Measurements from ENCODE around the gene H3-3A. TPM values are rescaled to one million over a fixed set of nuclear protein-coding genes. Genes with fewer than 3 reads are reported as not detected.

Gene H3-3A
- total RNA-seq, 2 experiments from 2014 or later: 342 to 363 TPM

DNA sequence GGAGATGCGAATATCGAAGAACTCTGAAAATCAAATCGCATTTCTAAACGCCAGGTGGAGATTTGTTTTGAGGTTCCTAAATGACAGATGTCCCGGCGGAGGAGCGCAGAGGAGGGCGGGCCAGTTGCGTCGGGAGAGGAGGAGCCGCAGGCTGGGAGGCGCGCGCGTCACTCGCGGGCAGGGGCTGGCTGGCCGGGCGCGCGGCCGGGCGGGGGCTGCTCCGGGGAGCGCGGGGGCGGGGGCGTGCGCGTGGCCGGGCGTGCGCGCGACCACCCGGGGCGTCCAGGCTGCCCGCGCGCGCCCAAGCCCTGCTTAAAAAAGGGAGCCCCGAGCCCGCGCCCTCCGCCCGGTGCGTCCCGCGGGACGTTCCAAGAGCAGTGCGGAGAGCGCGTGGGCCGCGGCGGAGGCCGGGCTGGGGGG lies 47.3 kb downstream of the H3-3A start:
- peak overlapping the region; percentile 83 for H3K27ac Mint-ChIP-seq
- H3K9me3 Mint-ChIP-seq: no peaks in the 10 kb centered on the region
- H3K4me1 Mint-ChIP-seq: peaks cover 22% of the 10 kb centered on the region
- peak; percentile 91 for DNase-seq
- H3K36me3 Mint-ChIP-seq: no peaks in the 10 kb centered on the region
- H3K27me3 Mint-ChIP-seq: no peaks in the 10 kb centered on the region
- H3K4me3 Mint-ChIP-seq: peak overlapping the region; percentile 86

DNA sequence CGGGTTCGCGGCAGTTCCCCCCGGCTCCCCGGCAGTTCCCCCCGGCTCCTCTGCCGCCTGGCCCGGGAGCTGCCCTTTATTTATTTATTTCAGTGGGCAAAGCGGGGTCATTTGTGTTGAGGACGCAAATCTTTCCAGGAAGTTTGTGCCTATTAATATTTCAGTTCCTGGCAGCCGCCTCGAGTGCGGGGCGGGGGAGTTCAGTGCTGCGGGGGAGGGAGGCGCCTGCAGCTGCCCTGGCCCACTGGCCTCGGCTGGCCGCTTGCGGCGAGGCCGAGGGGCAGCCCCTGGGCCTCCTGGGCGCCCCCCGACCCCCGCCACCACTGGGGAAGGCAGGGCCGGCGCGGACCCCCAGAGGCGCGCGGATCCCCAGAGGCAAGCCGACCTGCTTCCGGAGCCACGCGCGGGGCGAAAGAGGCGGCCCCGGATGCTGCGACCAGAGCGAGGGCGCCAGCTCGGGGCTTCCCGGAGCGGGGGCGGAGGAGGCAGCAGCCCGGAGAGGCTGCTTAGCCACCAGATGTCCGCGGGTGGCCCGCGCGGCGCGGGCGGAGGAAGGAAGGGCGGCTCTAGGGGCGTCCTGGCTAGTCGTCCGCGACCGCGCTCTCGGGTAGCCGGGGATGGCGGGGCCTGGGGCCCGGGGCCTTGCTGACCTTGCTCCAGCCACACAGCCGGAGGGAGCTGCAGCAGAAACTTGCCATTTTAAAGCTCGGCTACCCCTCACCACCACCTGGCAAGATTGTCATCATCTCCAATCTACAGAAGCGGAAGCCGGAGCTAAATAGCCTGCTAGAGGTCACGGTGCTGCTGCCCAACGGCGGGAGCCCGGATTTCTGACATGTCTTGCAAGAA lies 48.0 kb downstream of the H3-3A start:
- no peaks in the 10 kb centered on the region for H3K9me3 Mint-ChIP-seq
- H3K4me1 Mint-ChIP-seq: peaks cover 22% of the 10 kb centered on the region
- peak; percentile 86 for DNase-seq
- peak overlapping the region; percentile 74 for H3K27ac Mint-ChIP-seq
- no peaks in the 10 kb centered on the region for H3K27me3 Mint-ChIP-seq
- peak overlapping the region; percentile 75 for H3K4me3 Mint-ChIP-seq
- no peaks in the 10 kb centered on the region for H3K36me3 Mint-ChIP-seq

DNA sequence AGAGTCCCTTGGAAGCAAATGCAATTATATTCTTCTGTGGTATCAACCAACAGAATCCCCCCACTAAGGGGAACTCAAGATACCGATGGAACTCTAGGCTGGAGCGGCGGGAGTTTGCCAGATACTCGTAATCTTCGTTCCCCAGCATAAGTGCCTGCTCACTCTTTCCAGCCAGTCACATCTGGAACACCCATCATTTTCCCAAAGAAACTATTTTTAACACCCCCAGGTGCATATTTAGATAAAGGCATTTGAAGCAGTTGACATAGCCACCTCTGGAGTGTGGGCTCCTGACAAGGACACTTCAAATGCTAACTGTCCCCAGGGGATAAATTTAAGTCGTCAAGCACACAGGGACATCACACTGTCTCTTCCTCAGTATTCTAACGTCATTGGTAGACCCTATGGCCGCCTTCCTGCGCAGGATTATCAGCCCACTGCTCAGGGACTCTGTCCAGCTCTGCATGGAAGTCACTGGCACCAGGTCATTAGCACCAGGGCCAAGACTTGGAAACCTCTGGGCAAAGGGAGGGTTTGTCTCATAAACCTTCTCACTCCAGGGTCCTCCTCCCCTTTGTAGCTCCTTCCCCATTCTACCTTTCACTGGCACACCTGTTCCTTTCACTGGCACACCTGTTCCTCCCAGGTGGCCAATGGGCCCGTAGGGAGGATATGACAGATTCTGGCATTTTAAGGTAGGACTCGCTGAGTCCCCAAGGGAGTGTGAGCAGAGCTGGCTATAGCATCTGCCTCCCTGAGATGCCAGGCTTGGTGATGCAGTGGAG lies 48.8 kb downstream of the H3-3A start:
- H3K27me3 Mint-ChIP-seq: no peaks in the 10 kb centered on the region

DNA sequence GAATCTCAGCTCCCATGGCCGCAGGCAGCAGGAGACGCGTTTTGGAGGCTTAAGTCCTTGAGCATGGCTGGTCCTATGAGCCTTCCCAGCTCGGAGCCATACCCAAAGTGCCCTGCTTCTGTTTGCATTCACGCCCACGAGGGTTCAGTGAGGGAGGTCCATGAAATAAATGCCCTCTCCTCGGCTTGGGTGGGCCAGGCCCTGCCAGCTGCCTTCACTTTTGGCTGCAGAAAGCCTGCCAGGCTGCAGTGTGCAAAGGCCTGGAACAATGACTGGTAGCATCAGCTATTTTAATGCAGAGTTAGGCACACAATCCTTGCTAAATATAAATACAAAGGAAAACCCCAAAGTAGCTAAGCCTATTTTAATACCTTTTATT lies 49.4 kb downstream of the H3-3A start:
- DNase-seq: no peak
- Mint-ChIP-seq H3K27ac (no peak overlapping the region), H3K9me3 (no peaks in the 10 kb centered on the region), H3K4me1 (peaks cover 22% of the 10 kb centered on the region), H3K4me3 (peak overlapping the region; percentile 75), H3K27me3 (no peaks in the 10 kb centered on the region), H3K36me3 (no peaks in the 10 kb centered on the region)

More for the DNA sequence above, 48.8 kb downstream of the H3-3A start:
- no peaks in the 10 kb centered on the region for H3K9me3 Mint-ChIP-seq
- DNase-seq: no peak
- peak overlapping the region; percentile 75 for H3K4me3 Mint-ChIP-seq
- H3K4me1 Mint-ChIP-seq: peaks cover 22% of the 10 kb centered on the region
- no peaks in the 10 kb centered on the region for H3K36me3 Mint-ChIP-seq
- peak overlapping the region; percentile 72 for H3K27ac Mint-ChIP-seq

DNA sequence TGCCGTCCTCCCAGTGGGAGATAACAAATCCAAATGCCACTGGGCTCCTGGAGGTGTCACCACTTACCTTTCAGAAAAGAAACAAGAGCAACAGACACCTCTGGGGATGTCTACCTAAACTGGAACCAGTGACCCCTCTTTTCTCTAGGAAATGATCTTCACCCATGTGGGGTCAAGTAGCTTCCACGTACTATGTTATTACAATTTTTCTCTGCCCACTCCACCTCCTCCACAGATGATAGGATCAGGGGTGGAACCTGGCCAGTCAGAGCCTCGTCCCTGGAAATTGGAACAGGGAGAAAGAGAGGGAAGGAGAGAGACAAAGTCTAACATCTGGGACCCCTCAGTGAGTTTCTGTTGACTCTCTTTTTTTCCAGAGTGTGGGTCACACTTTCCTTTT lies 50.1 kb downstream of the H3-3A start:
- Mint-ChIP-seq H3K27me3 (no peaks in the 10 kb centered on the region), H3K27ac (no peak overlapping the region), H3K36me3 (no peaks in the 10 kb centered on the region), H3K9me3 (no peaks in the 10 kb centered on the region), H3K4me3 (no peak overlapping the region), H3K4me1 (peaks cover 20% of the 10 kb centered on the region)
- no peak for DNase-seq

DNA sequence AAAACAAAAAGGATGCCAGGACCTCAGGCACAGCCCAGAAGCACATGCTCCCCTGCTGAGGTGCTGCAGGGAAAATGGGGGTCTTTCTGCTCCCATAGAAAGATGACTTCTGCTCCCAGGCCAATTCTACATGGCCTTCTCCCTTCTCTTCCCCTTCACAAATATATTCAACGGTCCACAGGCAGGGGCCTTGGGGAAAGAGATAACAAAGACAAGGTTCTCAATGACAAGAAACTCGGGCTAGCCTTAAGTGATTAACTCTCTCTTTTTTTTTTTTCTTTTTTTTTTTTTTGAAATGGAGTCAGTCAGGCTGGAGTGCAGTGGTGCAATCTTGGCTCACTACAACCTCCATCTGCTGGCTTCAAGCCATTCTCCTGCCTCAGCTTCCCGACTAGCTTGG lies 54.2 kb downstream of the H3-3A start:
- H3K9me3 Mint-ChIP-seq: no peaks in the 10 kb centered on the region
- no peak overlapping the region for H3K4me3 Mint-ChIP-seq
- H3K4me1 Mint-ChIP-seq: peaks cover 4% of the 10 kb centered on the region
- H3K36me3 Mint-ChIP-seq: no peaks in the 10 kb centered on the region
- DNase-seq: no peak
- no peak overlapping the region for H3K27ac Mint-ChIP-seq
- no peaks in the 10 kb centered on the region for H3K27me3 Mint-ChIP-seq

DNA sequence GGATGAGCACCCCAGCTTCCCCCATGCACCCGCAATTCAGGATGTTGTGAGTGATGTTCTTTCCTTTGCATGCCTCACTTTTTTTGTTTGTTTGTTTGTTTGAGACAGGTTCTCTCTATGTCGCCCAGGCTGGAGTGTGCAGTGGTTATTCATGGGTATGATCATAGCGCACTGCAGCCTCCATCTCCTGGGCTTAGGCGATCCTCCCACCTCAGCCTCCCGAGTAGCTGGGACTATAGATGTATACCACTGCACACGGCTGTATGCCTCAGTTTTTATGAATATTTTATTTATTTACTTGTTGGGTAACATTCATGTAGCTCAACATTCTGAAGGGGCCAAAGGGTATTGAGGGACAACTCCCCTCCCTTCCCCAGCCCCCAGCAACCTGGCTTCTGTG lies 54.8 kb downstream of the H3-3A start:
- H3K27ac Mint-ChIP-seq: no peak overlapping the region
- no peak for DNase-seq
- H3K4me3 Mint-ChIP-seq: no peak overlapping the region
- H3K9me3 Mint-ChIP-seq: no peaks in the 10 kb centered on the region
- no peaks in the 10 kb centered on the region for H3K27me3 Mint-ChIP-seq
- H3K4me1 Mint-ChIP-seq: peaks cover 4% of the 10 kb centered on the region
- no peaks in the 10 kb centered on the region for H3K36me3 Mint-ChIP-seq

DNA sequence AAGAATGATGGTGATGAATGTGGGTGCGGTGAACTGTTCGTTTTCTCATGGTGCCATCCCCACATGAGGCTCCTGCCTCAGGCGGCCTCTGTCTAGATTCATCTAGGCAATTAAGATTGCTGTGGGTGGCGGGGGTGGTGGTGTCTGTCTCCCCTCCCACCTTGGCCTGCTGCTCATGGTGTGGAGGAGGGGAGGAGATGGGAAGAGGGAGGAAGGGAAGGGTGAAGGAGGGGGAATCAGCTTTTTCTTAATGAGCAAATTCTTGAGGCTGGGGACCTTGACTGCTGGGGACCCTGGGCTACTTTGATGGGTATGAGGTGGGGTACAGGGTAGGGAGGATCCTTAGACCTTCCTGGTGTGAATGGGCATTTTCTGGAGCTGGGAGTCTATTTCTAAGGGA lies 55.8 kb downstream of the H3-3A start:
- no peaks in the 10 kb centered on the region for H3K9me3 Mint-ChIP-seq
- peaks cover 7% of the 10 kb centered on the region for H3K4me1 Mint-ChIP-seq
- no peak overlapping the region for H3K27ac Mint-ChIP-seq
- H3K27me3 Mint-ChIP-seq: no peaks in the 10 kb centered on the region
- H3K4me3 Mint-ChIP-seq: no peak overlapping the region
- DNase-seq: no peak
- no peaks in the 10 kb centered on the region for H3K36me3 Mint-ChIP-seq

DNA sequence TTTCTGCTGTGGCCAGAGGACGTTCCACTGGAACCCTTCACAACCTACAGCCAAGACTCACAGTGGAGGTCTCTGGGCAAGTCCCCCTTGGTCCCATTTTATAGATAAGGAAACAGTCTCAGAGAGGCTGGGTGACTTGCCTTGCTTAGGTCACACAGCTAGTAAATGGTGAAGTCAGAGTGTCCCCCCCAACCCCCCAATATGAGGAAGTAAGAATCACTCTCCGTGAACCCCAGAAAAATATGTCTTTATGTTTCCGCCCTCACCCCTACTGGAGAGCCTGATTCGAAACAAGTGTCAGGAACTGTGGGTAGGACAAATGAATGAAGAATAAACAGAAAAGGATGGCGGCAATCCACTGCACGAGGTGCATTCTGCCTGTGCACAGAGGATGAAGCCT lies 56.7 kb downstream of the H3-3A start:
- no peak for DNase-seq
- no peaks in the 10 kb centered on the region for H3K36me3 Mint-ChIP-seq
- H3K27ac Mint-ChIP-seq: no peak overlapping the region
- H3K9me3 Mint-ChIP-seq: no peaks in the 10 kb centered on the region
- no peak overlapping the region for H3K4me3 Mint-ChIP-seq
- peaks cover 10% of the 10 kb centered on the region for H3K4me1 Mint-ChIP-seq
- H3K27me3 Mint-ChIP-seq: no peaks in the 10 kb centered on the region

DNA sequence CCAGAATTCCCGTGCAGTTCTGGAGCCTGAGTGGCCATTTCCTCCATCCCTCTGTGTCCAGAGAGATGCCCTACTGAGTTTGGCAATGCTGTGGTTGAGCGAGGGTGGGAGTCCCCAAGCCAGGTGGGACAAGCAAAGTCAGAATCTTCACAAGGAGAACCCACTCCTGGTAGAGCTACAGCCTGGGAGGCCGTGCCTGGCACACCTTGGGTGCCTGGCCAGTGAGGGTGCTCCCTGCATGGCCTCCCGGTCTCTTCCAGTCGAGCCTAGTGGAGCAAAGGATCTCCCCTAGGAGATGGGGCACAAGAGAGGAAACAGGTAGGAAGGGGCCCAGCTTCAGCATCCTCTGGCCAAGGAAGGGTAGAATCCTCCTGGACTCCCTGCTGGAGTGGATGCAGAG lies 57.9 kb downstream of the H3-3A start:
- DNase-seq: no peak
- Mint-ChIP-seq H3K9me3 (no peaks in the 10 kb centered on the region), H3K36me3 (no peaks in the 10 kb centered on the region), H3K4me1 (peaks cover 18% of the 10 kb centered on the region), H3K27ac (peak overlapping the region; percentile 72), H3K27me3 (peaks cover 4% of the 10 kb centered on the region), H3K4me3 (peak overlapping the region; percentile 73)

DNA sequence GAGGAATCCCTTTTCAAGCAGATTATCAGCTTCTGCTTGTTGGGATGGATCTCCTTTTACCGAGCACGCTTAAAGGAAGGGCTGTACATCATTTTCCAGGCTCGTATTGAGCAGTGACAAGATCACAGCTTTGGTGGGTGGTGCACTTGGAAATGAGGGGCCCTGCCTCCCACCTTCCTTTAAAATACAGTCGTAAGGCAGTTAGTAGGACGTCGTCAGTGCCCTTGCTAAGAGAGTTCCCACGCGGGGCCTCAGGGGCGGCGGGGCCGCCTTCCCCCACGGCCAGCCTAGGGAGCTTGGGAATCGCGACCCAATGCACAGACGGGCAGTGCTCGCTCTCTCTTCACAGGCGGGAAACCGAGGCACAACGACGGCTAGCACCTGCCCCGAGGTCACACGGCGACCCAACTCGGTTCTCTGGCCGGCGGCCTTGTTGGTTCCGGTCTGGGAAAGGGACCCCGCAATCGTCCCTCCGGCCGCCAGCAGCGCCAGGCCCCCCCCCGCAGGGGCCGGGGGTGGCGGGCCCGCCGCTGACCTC lies 58.6 kb downstream of the H3-3A start:
- Mint-ChIP-seq H3K27ac (peak overlapping the region; percentile 72), H3K36me3 (no peaks in the 10 kb centered on the region), H3K27me3 (peaks cover 5% of the 10 kb centered on the region), H3K4me3 (peak overlapping the region; percentile 73), H3K9me3 (no peaks in the 10 kb centered on the region), H3K4me1 (peaks cover 19% of the 10 kb centered on the region)
- no peak for DNase-seq

Other genes with a start within 250 kb of the H3-3A start
- 10 to 100 TPM; 29.5 to 33.0 TPM for gene TMEM63A, start 180.3 kb upstream of the H3-3A start, total RNA-seq
- under 1 TPM in 1 of 2 experiments, not detected in 1; 0.39 TPM for gene LEFTY1, start 173.6 kb upstream of the H3-3A start, total RNA-seq
- 100 to 1,000 TPM; 142 to 149 TPM for gene PYCR2, start 138.5 kb upstream of the H3-3A start, total RNA-seq
- gene LEFTY2, start 121.5 kb upstream of the H3-3A start, total RNA-seq: not detected
- 10 to 100 TPM; 20.0 to 21.2 TPM for gene SDE2, start 63.4 kb upstream of the H3-3A start, total RNA-seq
- gene ACBD3, start 124.0 kb downstream of the H3-3A start, total RNA-seq: 10 to 100 TPM; 19.2 to 19.7 TPM
- gene MIXL1, start 160.9 kb downstream of the H3-3A start, total RNA-seq: under 1 TPM in 1 of 2 experiments, not detected in 1; 0.10 TPM
- gene LIN9, start 246.4 kb downstream of the H3-3A start, total RNA-seq: 10 to 100 TPM; 10.5 to 11.1 TPM